Osteoblast (primary cell): Measurements from ENCODE around the gene APC2. TPM values are rescaled to one million over a fixed set of nuclear protein-coding genes. Genes with fewer than 3 reads are reported as not detected.

Experiments
- DNase-seq: peaks from one replicate; pipeline ENCODE4 v3.0.0; 2011; ENCODE audit warnings: low spot score, mixed read lengths; ENCODE audit not compliant: insufficient read length; ENCODE audit errors: missing footprints
- H2AFZ ChIP-seq: 2 replicates; pipeline ENCODE4 v1.6.0; 2011; ENCODE audit warnings: mild to moderate bottlenecking, low read length
- H3K27ac ChIP-seq: 2 replicates; pipeline ENCODE4 v1.5.1; 2011; ENCODE audit warnings: mild to moderate bottlenecking, low read depth, low read length, moderate library complexity
- H3K27me3 ChIP-seq: 2 replicates; pipeline ENCODE4 v1.6.0; 2012; ENCODE audit warnings: mild to moderate bottlenecking, control low read depth, inconsistent platforms, low read length, moderate library complexity; ENCODE audit not compliant: insufficient read depth
- H3K36me3 ChIP-seq: 2 replicates; pipeline ENCODE4 v1.5.1; 2011; ENCODE audit warnings: mild to moderate bottlenecking, low read length, control low read depth, moderate library complexity; ENCODE audit not compliant: insufficient read depth
- H3K4me1 ChIP-seq: 2 replicates; pipeline ENCODE4 v1.5.1; 2011; ENCODE audit warnings: mild to moderate bottlenecking, low read length, control low read depth, moderate library complexity; ENCODE audit not compliant: insufficient read depth
- H3K4me2 ChIP-seq: 2 replicates; pipeline ENCODE4 v1.6.0; 2011; ENCODE audit warnings: mild to moderate bottlenecking, low read length; ENCODE audit not compliant: insufficient read depth
- H3K4me3 ChIP-seq: fragments of 200-600 bp; sonication (generic); 3 replicates; pipeline ENCODE4 v1.5.1; 2012; ENCODE audit warnings: mild to moderate bottlenecking, low read length, inconsistent platforms; ENCODE audit not compliant: insufficient read depth
- H3K79me2 ChIP-seq: 2 replicates; pipeline ENCODE4 v1.6.0; 2012; ENCODE audit warnings: mild to moderate bottlenecking, low read length, control low read depth, inconsistent platforms; ENCODE audit not compliant: insufficient read depth
- H3K9me3 ChIP-seq: 2 replicates; pipeline ENCODE4 v1.5.1; 2011; ENCODE audit warnings: low read depth, low read length, control low read depth
- H4K20me1 ChIP-seq: 2 replicates; pipeline ENCODE4 v1.6.0; 2012; ENCODE audit warnings: mild to moderate bottlenecking, low read length, control low read depth; ENCODE audit not compliant: insufficient read depth
- CTCF ChIP-seq: IDR thresholded peaks from 2 replicates; pipeline ENCODE4 v1.5.1; 2011; ENCODE audit warnings: mild to moderate bottlenecking, low read depth, low read length, moderate library complexity; ENCODE audit errors: extremely low read depth
- total RNA-seq: library from RNA; depleted of rRNA; stranded (reverse); fragments of >200 nt; gene quantifications from 2 replicates; pipeline ENCODE4 v1.2.3, GENCODE V29; 2012

APC2 gene
- total RNA-seq, 1 donor = 0.36 TPM

GRCh38 chr19:1440418-1440801 is 9.5 kb upstream of the APC2 start:
- no peak for TF ChIP-seq CTCF
- H2AFZ ChIP-seq = no peak overlapping the region
- peaks cover 15% of the 10 kb centered on the region for H3K4me1 ChIP-seq
- H3K79me2 ChIP-seq = peaks cover 38% of the 10 kb centered on the region
- no peak overlapping the region for H3K4me2 ChIP-seq
- H3K9me3 ChIP-seq = no peaks in the 10 kb centered on the region
- H3K27ac ChIP-seq = no peak overlapping the region
- H3K27me3 ChIP-seq = peaks cover 2% of the 10 kb centered on the region
- peaks cover 40% of the 10 kb centered on the region for H3K36me3 ChIP-seq
- DNase-seq = no peak
- H4K20me1 ChIP-seq = peaks cover 64% of the 10 kb centered on the region
- H3K4me3 ChIP-seq = no peak overlapping the region

DNA sequence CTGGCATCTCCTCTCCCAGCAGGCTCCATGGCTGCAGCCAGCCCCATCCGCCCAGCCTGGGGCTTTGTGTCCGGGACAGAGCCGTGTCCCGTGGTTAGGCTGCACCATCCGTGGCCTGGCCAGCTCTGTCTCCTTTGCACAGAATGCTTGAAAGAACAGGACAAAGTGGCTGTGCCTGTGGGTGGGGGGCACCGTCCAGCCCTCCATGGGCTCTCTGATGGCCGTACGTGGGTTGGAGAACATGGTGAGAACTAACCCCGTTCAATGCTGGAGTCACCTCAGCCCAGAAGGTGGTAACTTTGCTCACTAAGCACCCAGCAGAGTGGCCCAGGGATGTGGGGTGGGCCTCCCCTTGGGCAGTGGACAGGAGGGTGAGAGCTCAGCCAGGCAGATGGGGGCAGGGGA is 8.9 kb upstream of the APC2 start:
- no peak overlapping the region for H3K4me3 ChIP-seq
- DNase-seq = no peak
- H3K9me3 ChIP-seq = no peaks in the 10 kb centered on the region
- peaks cover 61% of the 10 kb centered on the region for H4K20me1 ChIP-seq
- peaks cover 38% of the 10 kb centered on the region for H3K79me2 ChIP-seq
- peaks cover 15% of the 10 kb centered on the region for H3K4me1 ChIP-seq
- H3K27me3 ChIP-seq = peaks cover 5% of the 10 kb centered on the region
- H3K4me2 ChIP-seq = no peak overlapping the region
- no peak overlapping the region for H3K27ac ChIP-seq
- H2AFZ ChIP-seq = no peak overlapping the region
- peaks cover 38% of the 10 kb centered on the region for H3K36me3 ChIP-seq
- TF ChIP-seq CTCF = no peak

- Histone ChIP-seq H2AFZ (no peak overlapping the region), H3K4me3 (no peak overlapping the region), H3K27me3 (peaks cover 13% of the 10 kb centered on the region), H3K4me2 (no peak overlapping the region), H3K4me1 (peaks cover 9% of the 10 kb centered on the region), H3K9me3 (no peaks in the 10 kb centered on the region), H3K27ac (no peak overlapping the region), H4K20me1 (peaks cover 58% of the 10 kb centered on the region), H3K36me3 (peaks cover 38% of the 10 kb centered on the region), H3K79me2 (peaks cover 38% of the 10 kb centered on the region)
- no peak for TF ChIP-seq CTCF
- no peak for DNase-seq
Observed at GRCh38 chr19:1441677-1442438, 8.1 kb upstream of the APC2 start.

DNA sequence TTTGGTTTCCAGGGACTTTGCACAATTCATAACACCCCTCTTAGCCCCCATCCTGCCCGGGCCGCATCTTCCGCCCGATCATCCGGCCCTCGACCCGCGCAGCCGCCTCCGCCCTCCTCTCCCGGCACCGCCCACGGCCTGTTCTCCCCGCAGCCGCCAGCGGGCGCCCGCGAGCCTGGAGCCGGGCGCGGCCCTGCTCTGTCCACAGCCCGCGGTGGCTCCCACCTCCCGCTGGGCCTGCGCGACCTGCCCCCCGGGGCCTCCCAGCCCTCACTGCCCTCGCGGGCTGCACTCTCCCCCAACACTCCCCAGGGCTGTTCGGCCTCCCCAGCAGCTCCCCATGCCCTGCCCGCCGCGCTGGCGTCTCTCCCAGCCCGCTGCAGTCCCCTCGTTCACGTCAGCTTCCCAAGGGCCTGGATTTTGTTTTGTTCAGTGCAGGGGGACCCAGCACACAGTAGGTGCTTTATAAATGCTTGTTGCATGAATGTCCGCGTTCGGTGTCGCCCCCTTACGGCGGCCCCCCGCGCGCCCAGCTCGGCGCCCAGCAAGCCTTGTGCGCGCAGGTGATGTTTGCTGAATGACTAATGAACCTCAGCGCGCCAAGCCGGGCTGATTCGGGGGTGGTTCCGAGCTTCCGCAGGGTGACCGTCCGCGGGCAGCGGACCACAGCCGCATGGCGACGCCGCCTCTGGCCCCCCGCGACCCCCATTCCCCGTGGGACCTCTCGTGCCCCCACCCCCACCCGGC is 4.6 kb upstream of the APC2 start:
- no peak overlapping the region for H2AFZ ChIP-seq
- peaks cover 53% of the 10 kb centered on the region for H4K20me1 ChIP-seq
- H3K27ac ChIP-seq = no peak overlapping the region
- H3K4me3 ChIP-seq = peak overlapping the region; percentile 33
- peak overlapping the region; percentile 55 for H3K4me2 ChIP-seq
- peak; percentile 72 for TF ChIP-seq CTCF
- peaks cover 17% of the 10 kb centered on the region for H3K79me2 ChIP-seq
- H3K4me1 ChIP-seq = peaks cover 3% of the 10 kb centered on the region
- H3K27me3 ChIP-seq = peaks cover 45% of the 10 kb centered on the region
- peak; percentile 100 for DNase-seq
- peaks cover 30% of the 10 kb centered on the region for H3K36me3 ChIP-seq
- no peaks in the 10 kb centered on the region for H3K9me3 ChIP-seq
